HG02943 (cell line): ENCODE results near the gene PLA2G4D.

ENCODE experiments used
- ATAC-seq: cut with Tn5 transposase; IDR thresholded peaks from one replicate; pipeline ENCODE4 v1.9.1; 2021; ENCODE audit warnings: mild to moderate bottlenecking, low read depth, moderate library complexity; ENCODE audit not compliant: unreplicated experiment

Gene PLA2G4D

GRCh38 chr15:42033214-42033873 is 61.0 kb downstream of the PLA2G4D start:
- no peak for ATAC-seq

GRCh38 chr15:42032376-42033213 is 61.8 kb downstream of the PLA2G4D start:
- no peak for ATAC-seq

GRCh38 chr15:42031198-42031915 is 63.0 kb downstream of the PLA2G4D start:
- ATAC-seq, result no peak

GRCh38 chr15:42027521-42027920 is 66.8 kb downstream of the PLA2G4D start:
- no peak for ATAC-seq

- no peak for ATAC-seq
Observed at GRCh38 chr15:42024303-42024702, 70.1 kb downstream of the PLA2G4D start.

- ATAC-seq, result no peak
Observed at GRCh38 chr15:42021593-42021992, 72.8 kb downstream of the PLA2G4D start.

GRCh38 chr15:42020713-42021273 is 73.6 kb downstream of the PLA2G4D start, which contains the start of gene PLA2G4E:
Gene PLA2G4E (minus strand): TSS chr15:42021042. CDS start chr15:42021030, 12 bp downstream.
- no peak for ATAC-seq

- no peak for ATAC-seq
Observed at GRCh38 chr15:42018306-42019224, 75.8 kb downstream of the PLA2G4D start.
